GM19351 (cell line): Measurements from ENCODE around the gene GBF1.
"Not testable (repeated sequence)": the region's sequence is repeated elsewhere in the genome, so short reads cannot be mapped to it uniquely, and the experiment has no call there.

Source experiments
- ATAC-seq: cut with Tn5 transposase; IDR thresholded peaks from one replicate; pipeline ENCODE4 v1.9.1; 2021; ENCODE audit warnings: mild to moderate bottlenecking, moderate library complexity; ENCODE audit not compliant: unreplicated experiment

Gene GBF1

DNA sequence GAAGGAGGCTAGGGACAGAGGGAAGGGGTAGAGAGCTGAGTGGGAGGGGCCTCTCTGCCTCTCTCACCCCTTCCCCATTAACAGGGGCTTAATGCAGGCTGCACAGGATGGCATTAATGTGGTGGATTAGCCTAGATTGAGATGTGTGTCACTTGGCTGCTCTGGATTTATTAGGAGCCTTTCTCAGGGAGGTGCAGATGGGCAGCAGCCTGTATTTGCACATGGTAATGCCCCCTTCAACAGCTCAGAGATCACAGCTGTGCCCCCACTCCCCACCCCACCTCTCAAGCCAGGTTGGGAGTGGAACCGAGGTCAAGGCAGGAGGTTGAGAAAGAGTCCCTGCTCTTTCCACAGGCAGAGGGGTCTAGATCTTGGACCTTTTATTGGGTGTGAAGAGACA lies 11.3 kb upstream of the GBF1 start:
- ATAC-seq: no peak

DNA sequence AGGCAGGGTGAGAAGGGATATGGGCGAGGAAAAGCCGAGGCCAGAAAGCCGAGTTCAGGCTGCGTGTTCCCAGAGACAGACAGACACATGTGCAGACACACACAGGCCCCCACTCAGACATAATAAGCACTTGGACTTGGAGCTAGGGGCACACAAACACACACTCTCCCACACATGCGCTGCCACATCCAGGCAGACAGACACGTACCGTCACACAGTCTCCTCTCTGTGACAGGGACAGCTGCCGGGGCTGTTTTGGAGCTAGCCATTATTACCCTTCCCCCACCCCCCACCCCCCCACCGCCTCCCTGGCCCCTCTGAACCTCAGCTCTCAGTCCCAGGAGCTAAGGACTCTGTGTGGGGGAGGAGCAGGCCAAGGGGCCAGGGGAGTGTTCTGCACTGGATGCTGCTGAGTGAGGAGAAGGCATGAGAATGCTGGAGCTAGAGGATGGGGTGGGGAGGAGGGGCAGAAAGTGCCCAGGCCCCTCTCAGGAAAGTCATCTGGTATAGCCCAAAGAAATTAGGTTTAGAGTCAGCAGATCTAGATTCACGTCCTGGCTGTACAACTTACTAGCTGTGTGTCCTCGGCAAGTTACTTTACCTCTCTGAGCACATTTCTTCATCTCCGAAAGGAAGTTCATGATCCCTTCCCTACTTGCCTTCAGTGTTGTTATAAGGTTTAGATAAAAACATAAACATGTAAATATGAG lies 10.3 kb upstream of the GBF1 start:
- ATAC-seq: no peak

DNA sequence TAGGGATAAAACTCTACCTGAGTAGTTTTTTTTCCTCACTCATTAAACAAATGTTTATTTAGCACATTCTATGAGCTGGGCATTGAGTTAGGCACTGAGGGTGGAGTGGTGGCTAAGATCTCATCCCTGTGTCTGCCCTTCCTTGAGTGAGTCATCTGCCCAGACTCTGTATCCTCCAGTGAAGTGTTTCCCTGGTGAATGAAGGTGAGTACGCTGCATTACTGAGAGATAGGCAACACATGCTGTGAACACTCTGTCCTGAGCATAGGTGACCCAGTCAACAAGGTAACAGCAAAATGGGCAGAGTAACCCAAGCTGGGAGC lies 9.8 kb upstream of the GBF1 start:
- no peak for ATAC-seq

DNA sequence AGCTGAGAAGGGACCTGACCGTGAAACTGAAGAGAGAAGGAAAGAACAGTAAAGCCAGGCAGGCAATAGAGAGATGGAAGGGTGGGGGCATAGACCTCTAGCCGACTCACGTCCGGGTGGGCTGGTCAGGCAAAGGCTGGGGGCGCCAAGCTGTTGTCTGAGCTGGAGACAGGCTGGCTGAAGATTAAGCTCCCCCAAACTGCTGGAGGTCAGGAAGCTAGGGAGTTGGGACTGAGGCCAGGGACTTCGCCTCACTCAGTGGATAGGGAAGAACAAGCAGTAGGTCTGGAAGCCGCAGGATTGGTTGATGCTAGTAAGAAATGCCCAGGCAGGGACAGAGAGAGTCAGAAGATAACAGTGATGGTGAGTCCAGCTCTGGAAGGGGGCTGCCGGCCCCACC lies 9.3 kb upstream of the GBF1 start:
- ATAC-seq: no peak

DNA sequence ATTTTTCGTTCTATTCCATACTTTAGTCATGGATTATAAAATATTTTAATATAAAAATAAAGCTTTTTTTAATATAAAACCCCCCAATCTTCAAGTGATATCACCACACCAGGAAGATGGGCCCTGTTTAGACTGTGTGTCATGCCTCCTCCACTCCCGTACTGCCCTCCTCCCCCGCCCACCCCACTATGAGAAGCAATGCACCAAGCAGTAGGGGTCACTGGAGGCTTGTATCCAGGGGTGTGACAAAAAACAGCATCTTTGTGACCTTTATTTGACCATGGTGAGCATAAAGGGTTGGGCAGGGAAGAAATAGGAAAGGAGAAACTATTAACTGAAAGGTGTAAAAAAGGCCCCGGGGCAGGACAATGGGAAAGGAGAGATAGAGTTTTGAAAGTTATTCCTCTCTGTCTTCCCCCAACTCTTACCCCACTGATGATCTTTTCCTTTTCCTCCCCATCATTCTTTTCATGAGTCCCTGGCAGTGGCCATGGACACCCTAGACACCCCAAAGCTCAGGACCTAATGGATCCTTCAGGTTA lies 7.5 kb upstream of the GBF1 start:
- ATAC-seq: no peak

DNA sequence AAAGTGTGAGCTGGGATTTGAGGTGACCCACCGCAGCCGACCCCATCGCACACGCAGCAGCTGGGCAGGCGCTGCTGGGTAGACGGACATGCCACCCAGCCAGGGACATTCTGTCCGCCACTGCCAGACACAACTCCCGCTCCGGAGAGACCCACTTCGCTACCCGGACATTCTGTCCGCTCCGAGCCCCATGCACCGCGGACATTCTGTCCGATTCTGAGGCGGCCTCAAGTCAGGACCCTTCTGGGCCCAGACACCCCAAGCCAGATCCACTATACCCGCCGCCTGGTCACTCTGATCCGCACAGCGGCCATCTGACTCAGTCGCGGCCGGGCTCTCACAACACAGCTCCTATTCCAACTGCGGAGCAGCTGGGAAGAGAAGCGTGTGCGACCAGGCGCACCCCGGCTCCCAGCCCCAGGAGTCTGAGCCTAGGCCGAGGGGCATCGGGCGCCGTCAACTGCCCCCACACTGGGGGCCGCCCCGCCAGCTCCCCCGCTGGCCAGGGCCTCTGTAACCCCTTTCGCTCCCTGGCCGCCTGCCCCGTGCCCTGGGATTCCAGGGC lies 4.8 kb upstream of the GBF1 start:
- no peak for ATAC-seq

DNA sequence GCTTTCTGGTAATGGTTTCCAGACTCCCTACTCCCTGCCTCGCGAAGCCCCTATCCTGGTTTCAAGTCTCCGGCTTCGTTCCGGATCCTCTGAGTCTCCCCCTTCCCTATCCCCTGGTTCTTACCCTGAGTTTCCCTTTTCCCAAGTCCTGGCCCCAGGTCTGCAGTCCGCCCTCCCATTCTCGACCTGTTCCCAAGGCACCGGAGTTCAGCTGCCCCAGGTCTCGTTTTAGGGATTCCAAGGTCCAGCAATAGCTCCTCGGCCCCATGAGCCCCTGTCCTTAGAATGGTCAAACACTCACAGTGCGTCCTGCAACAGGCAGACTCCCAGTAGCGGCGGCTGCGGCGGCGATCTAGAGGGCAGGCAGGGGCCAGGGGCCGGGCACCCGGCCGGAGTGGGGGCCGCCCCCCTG lies 4.3 kb upstream of the GBF1 start:
- ATAC-seq: no peak

DNA sequence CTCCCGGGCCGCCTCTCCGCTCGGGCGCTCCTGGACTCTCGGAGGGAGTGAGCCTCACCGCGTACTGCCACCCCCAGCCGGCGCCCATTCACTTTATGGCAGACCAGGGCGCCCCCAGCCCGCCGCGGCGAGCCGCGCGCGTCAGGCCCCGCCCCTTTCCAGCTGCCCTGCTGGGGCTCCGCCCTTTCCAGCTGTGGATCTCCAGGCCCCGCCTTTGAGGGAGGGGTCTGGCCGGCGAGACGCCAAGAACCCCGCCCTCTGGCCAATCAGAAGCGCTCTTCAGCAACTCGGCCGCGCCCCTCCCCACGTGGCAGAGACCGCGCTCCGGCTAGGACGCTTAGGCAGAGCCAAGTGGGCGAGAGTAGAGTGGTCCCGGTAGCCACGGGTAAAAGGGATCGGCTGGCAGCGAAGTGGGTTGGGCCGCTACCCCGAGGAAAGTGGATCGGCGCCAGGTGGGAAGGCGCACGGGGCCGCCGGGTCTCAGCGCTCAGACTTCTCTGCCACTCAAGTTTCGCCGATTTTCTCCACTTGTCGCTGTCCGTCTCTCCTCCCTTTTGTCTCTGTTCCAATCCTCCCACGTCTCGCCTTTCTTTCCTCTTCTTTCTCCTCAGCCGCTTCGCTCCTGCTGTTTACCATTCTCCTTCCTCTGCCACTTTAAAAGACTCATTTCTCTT lies 3.8 kb upstream of the GBF1 start, which contains the start of gene PITX3:
Gene PITX3 (minus strand): TSS at position 69 of the 674 bp plus-strand sequence. CDS start 9,432 bp downstream, outside the sequence.
- ATAC-seq: peak; percentile 38

DNA sequence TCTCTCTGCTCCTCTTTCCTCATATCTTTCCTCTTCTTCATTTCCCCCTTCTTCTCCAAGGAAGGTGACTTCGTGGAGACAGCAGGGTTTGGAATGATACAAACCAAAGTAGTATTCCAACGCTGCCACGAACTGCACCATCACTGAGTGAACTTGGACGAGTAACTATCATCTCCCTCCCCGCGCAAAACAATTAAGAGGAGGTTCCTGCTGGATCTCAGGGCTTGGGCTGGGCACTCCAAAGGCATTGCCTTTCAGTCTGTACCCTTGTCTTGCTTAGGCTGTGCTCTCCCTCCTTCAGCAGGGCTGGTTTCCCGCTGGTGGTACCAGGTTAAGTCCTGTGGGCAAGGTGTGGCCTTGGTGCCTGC lies 3.2 kb upstream of the GBF1 start:
- ATAC-seq: no peak

DNA sequence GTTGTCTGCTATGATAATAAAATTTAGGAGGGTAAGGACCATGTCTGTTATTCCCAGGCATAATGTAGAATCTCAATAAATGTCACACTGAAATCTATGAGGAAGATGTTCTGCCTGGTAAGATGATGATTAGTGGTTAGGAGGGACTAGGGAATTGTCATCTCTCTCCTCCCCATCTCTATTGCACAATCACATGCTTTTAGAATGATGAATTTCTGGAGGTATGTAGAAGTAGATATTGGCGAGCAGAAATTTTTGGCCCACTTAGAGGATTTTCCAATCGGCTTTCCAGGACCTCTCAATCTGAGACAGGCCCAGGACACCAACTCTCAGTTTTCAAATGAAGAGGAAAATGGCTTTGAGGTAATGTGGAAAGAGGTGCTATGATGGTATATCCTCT lies 2.0 kb upstream of the GBF1 start:
- no peak for ATAC-seq

DNA sequence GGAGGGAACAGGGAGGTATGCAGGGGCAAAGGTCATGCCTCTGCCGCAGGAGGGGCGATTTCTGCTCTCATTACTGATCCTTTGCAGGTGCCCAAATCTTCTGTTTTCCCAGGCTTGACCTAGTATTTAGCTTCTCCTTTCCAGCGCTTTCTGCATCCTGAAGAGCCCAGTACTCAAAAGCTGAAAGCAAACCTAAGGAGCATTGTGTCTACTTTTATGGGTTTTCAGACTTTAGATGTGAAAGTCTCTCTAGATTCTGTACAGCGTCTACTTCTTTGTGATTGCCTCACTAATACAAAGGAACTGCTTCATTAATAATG lies 560 bp downstream of the GBF1 start:
- no peak for ATAC-seq

DNA sequence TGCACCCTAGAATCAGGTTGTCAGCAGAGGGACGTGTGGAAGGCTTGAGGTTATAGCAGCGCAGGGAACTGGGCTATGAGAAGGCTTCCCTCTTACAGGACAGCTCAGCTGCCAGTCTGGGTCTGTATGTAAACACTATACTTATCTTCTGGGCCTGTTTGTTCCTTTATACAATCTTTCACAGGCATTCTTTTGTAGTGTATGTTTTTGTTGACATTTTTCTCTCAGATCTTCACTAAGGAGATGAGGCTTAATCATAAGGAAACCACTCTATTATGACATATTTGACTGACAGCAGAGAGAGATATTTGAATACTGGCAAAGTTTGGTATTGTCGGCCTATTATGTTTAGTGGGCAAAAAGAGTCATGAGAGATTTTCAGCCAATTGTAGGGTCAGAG lies 929 bp downstream of the GBF1 start:
- ATAC-seq: no peak

DNA sequence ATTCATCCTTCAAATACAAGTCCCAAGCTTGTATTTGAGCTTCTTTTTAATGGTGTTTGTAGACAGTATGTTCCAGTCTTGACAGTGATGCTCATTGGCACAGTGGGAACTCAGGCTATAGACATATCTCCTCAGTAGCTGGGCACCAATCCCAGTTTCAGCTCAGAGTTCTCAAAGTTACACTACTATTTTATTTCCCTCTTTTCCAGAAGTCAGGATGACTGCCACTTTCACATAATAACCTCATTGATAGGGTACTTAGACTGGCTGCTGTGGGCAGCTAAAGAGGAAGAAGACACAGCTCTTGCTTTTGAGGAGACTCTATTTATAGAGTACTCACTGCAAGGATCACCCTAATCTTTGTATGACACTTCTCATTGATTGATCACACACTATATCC lies 2.4 kb downstream of the GBF1 start:
- no peak for ATAC-seq

DNA sequence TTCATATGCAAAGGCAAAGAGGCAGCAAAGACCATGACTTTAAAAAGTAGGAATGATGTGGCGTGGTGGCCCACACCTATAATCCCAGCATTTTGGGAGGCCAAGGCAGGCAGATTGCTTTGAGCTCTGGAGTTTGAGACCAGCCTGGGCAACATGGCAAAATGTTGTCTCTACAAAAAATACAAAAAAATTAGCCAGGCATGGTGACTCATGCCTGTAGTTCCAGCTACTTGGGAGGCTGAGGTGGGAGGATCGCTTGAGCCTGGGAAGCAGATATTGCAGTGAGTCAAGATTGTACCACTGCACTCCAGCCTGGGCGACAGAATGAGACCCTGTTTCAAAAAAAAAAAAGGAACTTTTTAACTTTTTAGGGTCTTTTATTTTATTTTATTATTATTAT lies 7.2 kb downstream of the GBF1 start:
- not testable (repeated sequence) for ATAC-seq

DNA sequence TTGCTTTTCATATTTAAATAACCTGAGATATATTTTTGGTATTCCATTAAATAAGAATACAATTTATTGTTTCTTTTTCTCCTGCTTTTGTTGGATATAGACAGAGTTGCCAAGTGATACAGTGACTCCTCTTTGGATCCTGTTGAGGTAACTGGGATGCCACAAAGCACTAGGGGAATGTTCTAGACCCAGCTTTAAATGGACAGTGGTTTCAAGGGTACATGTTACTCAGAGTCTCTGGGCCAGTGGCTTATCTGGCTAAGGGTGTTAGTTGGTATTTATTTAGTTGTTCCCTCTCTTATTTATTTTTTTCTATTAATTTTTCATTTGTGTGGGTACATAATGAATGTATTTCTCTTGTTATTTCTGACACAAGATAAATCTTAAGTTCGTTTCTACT lies 9.1 kb downstream of the GBF1 start:
- ATAC-seq: no peak

DNA sequence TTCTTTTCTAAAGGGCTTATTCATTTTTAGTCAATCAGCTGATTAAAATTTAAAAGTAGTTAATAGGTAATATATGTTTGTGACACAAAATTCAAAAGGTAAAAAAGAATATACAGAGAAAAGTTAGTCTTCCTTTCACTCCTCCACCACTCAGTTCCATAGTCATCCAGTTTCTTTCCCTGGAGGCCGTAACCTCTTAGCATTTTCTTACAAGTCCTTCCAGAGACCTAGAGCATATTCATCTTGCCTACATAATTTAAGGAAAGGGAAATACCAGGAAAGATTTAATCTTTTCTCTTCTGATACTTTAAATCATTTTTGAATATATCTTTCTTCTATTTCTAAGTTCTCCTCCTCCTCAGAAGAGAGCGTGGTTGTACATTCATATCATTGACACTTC lies 10.1 kb downstream of the GBF1 start:
- ATAC-seq: no peak

DNA sequence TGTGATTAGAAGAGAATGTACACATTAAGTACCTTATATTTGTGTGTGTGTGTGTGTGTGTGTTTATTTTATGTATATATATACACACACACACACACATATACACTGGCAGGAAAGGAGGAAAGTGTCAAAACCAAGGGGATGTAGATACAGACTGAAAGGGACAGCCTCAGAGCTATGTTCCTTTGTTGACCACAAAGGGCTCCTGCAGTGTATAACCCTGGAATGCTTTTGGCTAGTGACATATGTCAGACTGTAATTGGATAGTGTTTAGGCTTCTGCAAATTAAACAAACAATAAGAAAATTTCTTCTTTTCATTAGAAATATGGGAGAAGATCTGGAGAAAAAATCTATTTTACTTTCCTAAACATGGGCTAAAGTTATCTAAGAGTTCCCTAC lies 15.9 kb downstream of the GBF1 start:
- ATAC-seq: no peak

DNA sequence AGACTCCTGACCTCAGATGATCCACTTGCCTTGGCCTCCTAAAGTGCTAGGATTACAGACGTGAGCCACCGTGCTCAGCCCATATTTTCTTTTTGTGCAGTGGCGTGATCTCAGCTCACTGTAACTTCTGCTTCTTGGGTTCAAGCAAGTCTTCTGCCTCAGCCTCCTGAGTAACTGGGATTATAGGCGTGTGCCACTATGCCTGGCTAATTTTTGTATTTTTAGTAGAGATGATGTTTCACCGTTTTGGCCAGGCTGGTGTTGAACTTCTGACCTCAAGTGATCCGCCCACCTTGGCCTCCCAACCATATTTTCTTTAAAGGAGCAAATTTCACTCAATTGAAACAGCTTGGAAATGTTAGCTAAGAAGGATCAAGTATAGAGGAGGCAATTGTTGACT lies 16.5 kb downstream of the GBF1 start:
- ATAC-seq: no peak

DNA sequence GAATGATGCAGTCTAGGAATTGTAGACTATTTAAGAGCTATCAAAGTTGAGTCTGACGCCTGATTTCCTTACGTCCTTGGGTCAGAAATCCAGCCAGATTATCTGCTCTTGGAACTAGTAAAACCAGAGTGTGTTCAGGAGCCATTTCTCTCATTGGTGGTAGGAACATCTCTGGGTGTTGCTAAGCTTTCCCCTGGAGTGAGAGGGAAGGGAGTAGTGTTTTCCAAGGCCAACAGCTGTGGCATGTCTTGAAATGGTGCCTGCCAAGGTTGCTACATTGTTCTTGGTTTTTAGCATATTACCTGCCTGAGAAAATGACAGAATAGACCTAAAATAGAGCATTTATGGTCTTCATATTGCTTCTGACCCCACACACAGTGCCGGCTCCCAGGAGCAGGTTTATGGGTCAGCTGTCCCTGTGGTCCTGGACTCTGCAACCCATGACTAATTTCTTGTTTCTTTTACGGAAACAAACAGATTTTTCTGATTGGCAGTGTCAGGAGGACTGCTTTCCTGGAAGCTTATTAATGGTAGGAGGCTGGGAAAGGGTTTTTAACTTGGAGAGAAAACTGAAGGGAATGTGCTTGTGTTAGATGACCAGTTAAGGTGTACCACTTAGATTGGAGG lies 17.5 kb downstream of the GBF1 start:
- no peak for ATAC-seq

DNA sequence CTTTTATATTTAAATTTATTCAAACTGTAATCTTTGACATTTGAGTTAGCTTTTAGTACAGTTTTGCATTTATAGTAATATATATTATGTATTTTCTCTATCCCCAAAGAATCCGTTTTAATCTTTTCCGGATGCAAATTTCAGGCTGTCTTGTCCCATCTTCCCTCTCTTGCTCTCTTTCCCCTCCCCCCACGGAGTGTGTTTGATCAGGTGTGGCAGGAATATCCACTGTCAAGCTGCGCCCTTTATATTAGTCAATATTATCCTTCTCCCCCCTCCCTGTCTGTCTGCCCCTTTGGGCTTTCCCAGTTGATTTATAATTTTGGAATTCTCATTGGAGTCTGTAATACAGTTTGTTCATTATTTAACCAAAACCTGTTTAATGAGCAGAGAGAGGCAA lies 19.0 kb downstream of the GBF1 start:
- no peak for ATAC-seq

DNA sequence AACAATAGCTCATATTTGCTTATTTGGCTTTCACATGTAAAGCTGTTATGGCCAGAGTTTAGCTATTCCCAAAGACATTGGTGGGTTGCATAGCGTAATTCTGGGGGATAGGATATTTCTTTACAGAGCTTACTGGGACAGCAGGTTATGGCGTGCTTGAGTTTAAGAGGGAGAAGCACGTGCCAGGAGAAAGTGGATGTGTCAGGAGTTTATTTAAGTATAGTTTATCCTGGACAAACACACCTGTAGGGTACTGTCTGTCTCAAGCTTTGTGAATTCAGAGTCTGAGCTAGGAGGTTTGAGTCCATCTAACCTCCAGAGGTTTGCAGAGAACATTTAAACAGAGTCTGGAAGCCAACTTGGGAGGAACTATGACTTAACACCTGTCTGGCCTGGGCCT lies 21.3 kb downstream of the GBF1 start:
- ATAC-seq: no peak

DNA sequence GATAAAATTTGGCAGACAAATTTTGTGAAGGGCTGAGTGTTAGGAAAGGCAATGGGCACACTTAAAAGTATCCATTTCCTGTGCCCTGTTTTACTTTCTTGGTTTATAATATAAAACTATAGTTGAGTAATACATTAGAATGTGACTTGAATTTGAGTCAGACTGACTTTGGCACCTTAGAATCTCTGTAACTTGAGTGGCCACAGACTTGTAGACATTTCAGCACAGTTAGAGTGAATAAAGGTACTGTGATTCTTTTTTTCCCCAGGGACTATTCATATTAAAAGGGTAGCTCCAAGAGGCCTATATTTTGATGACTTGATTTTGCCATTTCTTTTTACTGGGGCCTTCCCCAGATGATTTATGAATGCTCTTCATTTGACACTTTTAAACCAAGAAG lies 22.4 kb downstream of the GBF1 start:
- ATAC-seq: no peak
